GM12873 (cell line): ENCODE data around the gene TBL1XR1.

Source experiments
- TF ChIP-seq, protein P1 (sequence below): IDR thresholded peaks from 2 replicates; pipeline ENCODE4 v1.5.1; 2012; ENCODE audit warnings: low read depth, mild to moderate bottlenecking, moderate library complexity, low read length, control low read depth; ENCODE audit not compliant: insufficient read depth; ENCODE audit errors: missing control alignments

TBL1XR1 gene

DNA sequence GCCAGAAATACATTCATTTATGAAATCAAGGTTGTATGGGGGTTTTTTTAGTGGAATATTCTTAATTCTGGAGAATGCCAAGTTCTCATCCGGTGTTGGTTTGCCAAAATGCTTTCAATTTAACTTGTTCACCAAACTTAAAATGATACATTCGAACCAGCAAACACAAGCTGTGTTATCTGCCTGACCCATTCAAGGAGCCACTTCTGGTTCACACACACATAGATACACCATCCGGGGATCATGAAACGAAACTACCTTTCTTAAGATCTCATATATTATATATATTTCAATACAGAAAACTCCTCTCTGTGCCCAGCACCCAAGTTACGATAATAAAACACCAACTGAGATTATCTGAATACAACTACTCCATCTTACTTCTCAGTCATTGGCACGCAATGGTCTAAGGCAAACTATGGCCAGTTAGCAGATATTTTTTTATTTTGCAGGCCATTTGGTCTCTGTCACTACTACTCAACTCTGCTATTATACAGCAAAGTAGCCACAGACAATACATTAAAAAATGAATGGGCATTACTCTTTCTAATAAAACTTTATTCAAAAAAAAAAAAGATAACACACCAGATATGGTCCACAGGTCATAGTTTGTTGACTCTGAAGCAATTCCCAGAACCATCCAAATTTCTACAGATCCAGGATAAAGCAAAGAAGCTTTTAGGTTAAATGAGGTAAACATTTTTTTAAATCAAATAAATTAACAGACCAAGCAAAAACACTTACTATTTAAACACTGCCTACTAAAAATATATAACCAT, 89.6 kb downstream of the TBL1XR1 start:
- TF ChIP-seq, protein P1, sequence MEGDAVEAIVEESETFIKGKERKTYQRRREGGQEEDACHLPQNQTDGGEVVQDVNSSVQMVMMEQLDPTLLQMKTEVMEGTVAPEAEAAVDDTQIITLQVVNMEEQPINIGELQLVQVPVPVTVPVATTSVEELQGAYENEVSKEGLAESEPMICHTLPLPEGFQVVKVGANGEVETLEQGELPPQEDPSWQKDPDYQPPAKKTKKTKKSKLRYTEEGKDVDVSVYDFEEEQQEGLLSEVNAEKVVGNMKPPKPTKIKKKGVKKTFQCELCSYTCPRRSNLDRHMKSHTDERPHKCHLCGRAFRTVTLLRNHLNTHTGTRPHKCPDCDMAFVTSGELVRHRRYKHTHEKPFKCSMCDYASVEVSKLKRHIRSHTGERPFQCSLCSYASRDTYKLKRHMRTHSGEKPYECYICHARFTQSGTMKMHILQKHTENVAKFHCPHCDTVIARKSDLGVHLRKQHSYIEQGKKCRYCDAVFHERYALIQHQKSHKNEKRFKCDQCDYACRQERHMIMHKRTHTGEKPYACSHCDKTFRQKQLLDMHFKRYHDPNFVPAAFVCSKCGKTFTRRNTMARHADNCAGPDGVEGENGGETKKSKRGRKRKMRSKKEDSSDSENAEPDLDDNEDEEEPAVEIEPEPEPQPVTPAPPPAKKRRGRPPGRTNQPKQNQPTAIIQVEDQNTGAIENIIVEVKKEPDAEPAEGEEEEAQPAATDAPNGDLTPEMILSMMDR = no peak

DNA sequence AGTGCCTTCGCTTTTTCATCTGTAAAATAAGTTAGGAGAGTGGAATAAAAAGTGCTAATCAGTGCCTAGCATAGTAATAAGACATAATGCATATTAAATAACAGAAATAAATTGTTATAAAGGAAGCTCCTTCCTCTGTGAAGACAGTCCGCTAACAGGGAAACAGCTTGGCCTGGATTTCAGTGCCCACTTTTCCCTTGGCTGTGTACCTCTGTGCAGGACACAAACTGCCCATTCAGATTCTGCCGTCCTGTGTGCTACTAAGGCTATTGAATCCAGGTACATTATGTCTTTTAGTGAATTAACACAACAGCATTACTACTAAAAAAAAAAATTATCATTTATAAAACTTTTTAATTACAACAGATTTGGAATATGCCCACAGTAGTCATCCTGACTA, 90.7 kb downstream of the TBL1XR1 start:
- TF ChIP-seq, protein P1 = no peak

DNA sequence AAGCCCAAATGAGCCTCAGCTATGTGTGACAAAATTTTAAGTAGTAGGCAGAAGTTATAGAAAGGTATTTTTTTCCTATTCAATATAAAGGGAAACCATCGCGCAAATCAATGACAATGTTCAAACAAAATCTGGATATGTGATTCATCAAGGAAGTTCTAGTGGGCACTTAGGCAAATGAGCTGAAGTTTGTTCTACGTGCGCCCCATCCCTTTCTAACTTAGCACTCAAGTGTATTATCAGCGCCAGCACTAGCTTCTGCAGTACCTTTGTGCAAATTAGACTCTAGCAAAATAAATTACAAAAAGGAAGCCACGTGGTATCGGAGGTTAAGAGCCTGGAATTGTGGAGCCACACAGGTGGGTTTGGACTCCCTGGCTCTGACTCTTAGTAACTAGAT, 91.1 kb downstream of the TBL1XR1 start:
- TF ChIP-seq, protein P1 = no peak

DNA sequence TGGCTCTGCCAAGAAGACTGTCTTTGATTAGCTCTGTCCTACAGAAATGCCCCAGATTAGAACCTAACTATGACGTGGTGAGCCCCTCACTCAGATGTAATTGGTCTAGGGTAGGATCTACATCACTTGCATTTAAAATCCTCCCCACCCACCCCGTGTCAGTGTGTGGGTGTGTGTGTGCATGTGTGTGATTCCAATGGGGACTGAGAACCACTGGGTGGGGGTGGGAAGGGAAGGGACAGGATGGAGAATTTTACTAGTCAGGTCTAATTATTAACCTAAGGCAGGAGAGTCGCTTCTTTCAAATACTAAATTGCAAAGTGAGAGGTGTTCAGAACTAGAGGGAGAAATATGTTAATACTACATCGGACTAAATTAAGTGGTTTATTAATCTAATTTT, 91.7 kb downstream of the TBL1XR1 start:
- TF ChIP-seq, protein P1 = no peak

DNA sequence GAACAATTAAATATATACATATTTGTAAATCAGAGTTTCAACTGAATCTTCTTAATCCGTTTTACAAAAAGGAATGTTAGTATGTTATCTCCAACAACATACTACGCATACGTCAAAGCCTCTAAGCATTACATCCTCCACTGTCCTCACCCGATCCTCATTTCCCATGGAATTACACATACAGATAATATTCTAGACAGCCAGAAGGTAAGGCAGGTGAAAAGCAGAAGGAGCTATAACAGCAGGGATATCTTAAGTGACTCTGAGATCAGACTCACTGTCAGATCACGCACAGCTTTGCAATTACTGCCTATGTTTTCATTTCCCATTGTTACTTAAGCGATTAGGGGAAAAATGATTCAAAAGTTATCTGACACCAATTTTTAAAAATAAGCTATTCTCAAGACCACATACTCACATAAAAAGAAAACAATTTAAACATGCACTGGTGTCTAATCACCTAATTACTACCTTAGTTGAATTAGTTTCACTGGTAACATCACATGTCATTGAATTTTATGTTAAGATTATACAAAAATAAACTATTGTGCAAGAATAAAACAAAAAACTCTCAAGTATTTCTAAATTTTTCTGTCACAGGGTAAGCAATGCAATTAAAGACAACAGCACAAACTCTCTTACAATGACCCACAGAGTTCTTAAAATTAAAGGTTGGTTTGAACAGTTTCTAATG, 92.8 kb downstream of the TBL1XR1 start:
- TF ChIP-seq, protein P1 = no peak

DNA sequence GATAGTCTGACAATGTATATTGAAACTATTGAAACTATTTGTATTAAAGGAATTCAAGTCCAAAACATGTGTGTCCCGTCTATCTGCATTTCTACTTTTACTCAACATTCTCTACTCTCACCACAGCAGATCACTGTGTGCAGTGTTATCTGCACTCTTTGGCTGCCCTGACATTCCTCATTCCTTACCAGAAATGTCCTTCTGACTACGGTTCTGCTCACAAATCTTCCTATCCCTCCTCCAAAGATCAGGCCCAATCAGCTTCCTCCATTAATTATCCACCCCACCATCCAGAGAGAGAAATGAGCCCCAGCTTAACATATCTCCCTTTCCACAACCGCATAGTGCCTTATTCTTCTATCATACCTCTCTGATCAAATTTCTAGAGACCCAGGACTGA, 94.7 kb downstream of the TBL1XR1 start:
- TF ChIP-seq, protein P1 = no peak

DNA sequence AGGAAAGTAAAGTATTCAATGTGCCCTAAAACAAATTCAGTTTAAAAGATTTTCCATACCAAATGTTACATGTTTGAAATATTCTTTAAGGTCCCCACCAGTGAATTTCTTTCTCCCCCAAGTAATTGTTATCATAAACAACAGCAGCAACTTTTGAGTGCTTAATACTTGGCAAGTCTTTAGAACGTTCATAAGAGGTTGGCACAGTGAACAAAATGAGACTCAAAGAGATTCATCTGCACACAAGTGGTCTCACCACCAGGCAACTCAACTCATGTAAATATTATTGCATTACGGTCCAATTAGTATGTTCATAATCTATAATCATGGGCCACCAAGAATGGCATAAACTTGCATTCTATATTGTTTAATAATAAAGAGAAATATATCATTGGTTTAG, 98.7 kb downstream of the TBL1XR1 start:
- TF ChIP-seq, protein P1 = no peak
